OCI-LY1 (cell line): ENCODE measurements around the gene SUFU.

ENCODE experiments used
- CTCF ChIP-seq: fragments of 200-600 bp; sonication (generic), shearing (Covaris generic); IDR thresholded peaks from 2 replicates; pipeline ENCODE4 v1.5.1; 2017; ENCODE audit warnings: mild to moderate bottlenecking, antibody characterized with exemption, low read length, moderate library complexity, mixed read lengths
- EZH2 ChIP-seq: fragments of 200-600 bp; sonication (generic), shearing (Covaris generic); IDR thresholded peaks from 2 replicates; pipeline ENCODE4 v1.8.0; 2017; ENCODE audit warnings: borderline replicate concordance, mixed run types, mild to moderate bottlenecking, antibody characterized with exemption, low read length, moderate library complexity, mixed read lengths

DNA sequence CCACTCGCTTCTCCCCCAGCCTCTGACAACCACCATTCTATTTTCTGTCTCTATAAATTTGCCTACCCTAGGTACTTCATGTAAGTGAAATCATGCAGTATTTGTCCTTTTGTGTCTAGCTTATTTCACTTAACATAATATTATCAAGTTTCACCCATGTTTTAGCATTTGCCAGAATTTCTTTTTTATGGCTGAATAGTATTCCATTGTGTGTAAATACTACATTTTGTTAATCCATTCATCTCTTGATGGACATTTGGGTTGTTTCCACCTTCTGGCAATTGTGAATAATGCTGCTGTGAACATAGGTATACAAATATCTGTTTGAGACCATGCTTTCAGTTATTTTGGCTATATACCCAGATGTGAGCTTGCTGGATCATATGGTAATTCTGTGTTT lies 83.1 kb downstream of the SUFU start:
- no peak for TF ChIP-seq CTCF
- TF ChIP-seq EZH2, result no peak
